ENCODE data around the gene SYNE2. TPM values are rescaled to one million over a fixed set of nuclear protein-coding genes. Genes with fewer than 3 reads are reported as not detected.

The SYNE2 gene
- total and polyA plus RNA-seq, 12 donors: 43.6 to 205 (median 103) TPM

- Histone ChIP-seq H3K36me3 (peaks cover 0 to 100% (median 52%) of the 10 kb centered on the region in 9 donors), H3K27ac (peak overlapping the region in 9 of 10 donors; percentile 44 to 81 (median 76)), H3K4me1 (peaks cover 9 to 67% (median 27%) of the 10 kb centered on the region in 9 donors), H3K27me3 (no peaks in the 10 kb centered on the region), H3K9me3 (no peaks in the 10 kb centered on the region), H3K4me3 (no peak overlapping the region)
- TF ChIP-seq CTCF (IDR thresholded peaks at IDR 0.05): no peak
- intact Hi-C loops (cut with DNase I): loop anchor here in 1 of 10 donors (5.0 kb wide), 1 partner anchor 33 kb away; no protein-coding TSS in a partner anchor
- ATAC-seq: peak in 6 of 8 donors; percentile 3 to 55 (median 20)
- 66 to 67% methylated on average over 4 of the region's 4 CpGs for WGBS, 2 donors
- DNase-seq: no peak
These were observed 367.3 kb downstream of the SYNE2 start for GRCh38 chr14:64220056-64220455.

- H3K4me1 ChIP-seq: peaks cover 9 to 67% (median 27%) of the 10 kb centered on the region in 9 donors
- H3K27me3 ChIP-seq: no peaks in the 10 kb centered on the region
- TF ChIP-seq CTCF (IDR thresholded peaks at IDR 0.05): no peak
- peak; percentile 68 to 93 (median 86) for ATAC-seq
- H3K36me3 ChIP-seq: peaks cover 0 to 100% (median 56%) of the 10 kb centered on the region in 9 donors
- no peaks in the 10 kb centered on the region for H3K9me3 ChIP-seq
- intact Hi-C loops (cut with DNase I): loop anchor here in 1 of 10 donors (5.0 kb wide), 1 partner anchor 33 kb away; no protein-coding TSS in a partner anchor
- no peak overlapping the region for H3K4me3 ChIP-seq
- peak; percentile 63 to 75 for DNase-seq
- peak overlapping the region; percentile 43 to 81 (median 73) for H3K27ac ChIP-seq
- 31 to 44% methylated on average over 14 of the region's 14 CpGs for WGBS, 2 donors
These were observed 367.7 kb downstream of the SYNE2 start for GRCh38 chr14:64220466-64220865.

GRCh38 chr14:64221391-64222003, 368.7 kb downstream of the SYNE2 start:
- no peak overlapping the region for H3K4me3 ChIP-seq
- intact Hi-C loops (cut with DNase I): loop anchor here in 1 of 10 donors (5.0 kb wide), 1 partner anchor 34 kb away; no protein-coding TSS in a partner anchor

More at GRCh38 chr14:64221391-64222003, 368.7 kb downstream of the SYNE2 start:
- no peak for ATAC-seq
- 82% methylated on average over 14 of the region's 14 CpGs for WGBS, 2 donors
- Histone ChIP-seq H3K9me3 (no peaks in the 10 kb centered on the region), H3K27ac (peak overlapping the region in 9 of 10 donors; percentile 43 to 81 (median 70)), H3K36me3 (peaks cover 0 to 100% (median 53%) of the 10 kb centered on the region in 9 donors), H3K4me1 (peaks cover 9 to 58% (median 24%) of the 10 kb centered on the region in 9 donors), H3K27me3 (no peaks in the 10 kb centered on the region)
- no peak for DNase-seq
- TF ChIP-seq CTCF (IDR thresholded peaks at IDR 0.05): no peak
